ENCODE data around the gene VEPH1.

GRCh38 chr3:157441102-157441624, 62.1 kb downstream of the VEPH1 start:
- TF ChIP-seq, protein P1, sequence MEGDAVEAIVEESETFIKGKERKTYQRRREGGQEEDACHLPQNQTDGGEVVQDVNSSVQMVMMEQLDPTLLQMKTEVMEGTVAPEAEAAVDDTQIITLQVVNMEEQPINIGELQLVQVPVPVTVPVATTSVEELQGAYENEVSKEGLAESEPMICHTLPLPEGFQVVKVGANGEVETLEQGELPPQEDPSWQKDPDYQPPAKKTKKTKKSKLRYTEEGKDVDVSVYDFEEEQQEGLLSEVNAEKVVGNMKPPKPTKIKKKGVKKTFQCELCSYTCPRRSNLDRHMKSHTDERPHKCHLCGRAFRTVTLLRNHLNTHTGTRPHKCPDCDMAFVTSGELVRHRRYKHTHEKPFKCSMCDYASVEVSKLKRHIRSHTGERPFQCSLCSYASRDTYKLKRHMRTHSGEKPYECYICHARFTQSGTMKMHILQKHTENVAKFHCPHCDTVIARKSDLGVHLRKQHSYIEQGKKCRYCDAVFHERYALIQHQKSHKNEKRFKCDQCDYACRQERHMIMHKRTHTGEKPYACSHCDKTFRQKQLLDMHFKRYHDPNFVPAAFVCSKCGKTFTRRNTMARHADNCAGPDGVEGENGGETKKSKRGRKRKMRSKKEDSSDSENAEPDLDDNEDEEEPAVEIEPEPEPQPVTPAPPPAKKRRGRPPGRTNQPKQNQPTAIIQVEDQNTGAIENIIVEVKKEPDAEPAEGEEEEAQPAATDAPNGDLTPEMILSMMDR (conservative IDR thresholded peaks at IDR 0.05 in 1 of 2, IDR thresholded peaks at IDR 0.05 in 1 of 2; ENCODE audit: extremely low read depth in 1 of 2, insufficient read depth in 1 of 2, low read depth in 1 of 2, low read length in 2 of 2), result no peak
- TF ChIP-seq EZH2 (IDR thresholded peaks at IDR 0.05; ENCODE audit: borderline replicate concordance, low read length), result no peak
